Body of pancreas (tissue), 4 donors: ENCODE measurements around the gene CCDC186. TPM values are rescaled to one million over a fixed set of nuclear protein-coding genes. Genes with fewer than 3 reads are reported as not detected.

Experiments
- ATAC-seq: fragments of 150-250 bp; one replicate; pipeline ENCODE4 v1.9.1; 2016
- DNase-seq, 4 donors: peaks; one replicate each; pipeline ENCODE4 v3.0.0-alpha.2; 2019
- H3K27ac ChIP-seq, 4 donors: fragments of 200-600 bp; sonication (generic); 1 replicate in 3 of 4; 2 replicates in 1 of 4; pipeline versions ENCODE4 v1.5.1 to v1.6.1; 2016 to 2019; ENCODE audit warnings: mild to moderate bottlenecking in 1 of 4, mixed read lengths in 1 of 4, moderate library complexity in 1 of 4
- H3K27me3 ChIP-seq, 2 donors: fragments of 200-600 bp; sonication (generic); one replicate each; pipeline ENCODE4 v1.6.0; 2016; ENCODE audit warnings: mild to moderate bottlenecking in 1 of 2
- H3K36me3 ChIP-seq, 2 donors: fragments of 200-600 bp; sonication (generic); replicated peaks in 1 of 2; 2 replicates each; pipeline ENCODE4 v1.5.1; 2016; ENCODE audit warnings: low read depth in 2 of 2; ENCODE audit not compliant: insufficient read depth in 1 of 2
- H3K4me1 ChIP-seq: fragments of 200-600 bp; sonication (generic); one replicate; pipeline ENCODE4 v1.6.0; 2016
- H3K4me3 ChIP-seq, 2 donors: fragments of 200-600 bp; sonication (generic); 1 replicate in 1 of 2; 2 replicates in 1 of 2; pipeline ENCODE4 v1.5.1; 2016 to 2019
- H3K9me3 ChIP-seq, 3 donors: fragments of 200-600 bp; sonication (generic); 1 replicate in 2 of 3; 2 replicates in 1 of 3; pipeline ENCODE4 v1.5.1; 2016
- POLR2A ChIP-seq, 3 donors: fragments of 450-650 bp; IDR thresholded peaks; one replicate each; pipeline ENCODE4 v1.6.1; 2016; ENCODE audit warnings: antibody characterized with exemption in 3 of 3, mild to moderate bottlenecking in 2 of 3
- WGBS, 2 donors: methylation state at CpG; one replicate each; pipeline ENCODE4 v1.1.5; 2017; 5-methylcytosine and 5-hydroxymethylcytosine counted together
- intact Hi-C: fragments of 100-400 bp; cut with DNase I; formaldehyde crosslinking; loops from one replicate; pipeline ENCODE4 v1.15.1; 2023
- microRNA counts, 2 donors: library from miRNA; unstranded; fragments of <30 nt; microRNA quantifications; one replicate each; lab custom pipeline; 2017
- small RNA-seq: library from RNA; depleted of rRNA; stranded (forward); fragments of <200 nt; gene quantifications from one replicate; pipeline ENCODE3, GENCODE V24; 2016
- total RNA-seq, 2 donors: library from RNA; depleted of rRNA; stranded (reverse); fragments of >200 nt; gene quantifications; one replicate each; pipeline ENCODE4 v1.1.0, GENCODE V29; 2016
- TF ChIP-seq, protein P1 (sequence below), 7 experiments: fragments of 450-650 bp in 4 of 7; fragments of 200-600 bp in 3 of 7; sonication (generic) in 3 of 7; IDR thresholded peaks; one replicate each; pipeline ENCODE4 v1.5.1; 2016 to 2019; ENCODE audit warnings: antibody characterized with exemption in 7 of 7

The CCDC186 gene
- total RNA-seq, 2 donors from 2014 or later: 42.3 to 53.4 TPM

DNA sequence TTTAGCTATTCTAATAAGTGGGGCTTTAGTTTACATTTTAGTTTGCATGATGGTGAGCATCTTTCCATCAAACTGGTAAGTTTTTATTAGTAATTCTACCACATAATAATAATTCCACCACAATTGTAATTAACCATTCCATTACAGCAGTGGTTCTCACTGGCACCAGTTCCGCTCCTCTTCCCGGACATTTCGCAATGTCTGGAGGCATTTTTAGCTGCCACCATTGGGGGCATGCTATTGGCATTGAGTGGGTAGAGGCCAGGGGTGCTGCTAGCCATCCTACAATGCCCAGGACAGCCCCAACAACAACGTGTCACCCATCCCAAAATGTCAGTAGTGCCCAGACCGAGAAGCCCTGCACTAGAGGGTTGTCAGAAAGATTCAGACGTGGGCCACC is 98.9 kb downstream of the CCDC186 start:
- TF ChIP-seq, protein P1, sequence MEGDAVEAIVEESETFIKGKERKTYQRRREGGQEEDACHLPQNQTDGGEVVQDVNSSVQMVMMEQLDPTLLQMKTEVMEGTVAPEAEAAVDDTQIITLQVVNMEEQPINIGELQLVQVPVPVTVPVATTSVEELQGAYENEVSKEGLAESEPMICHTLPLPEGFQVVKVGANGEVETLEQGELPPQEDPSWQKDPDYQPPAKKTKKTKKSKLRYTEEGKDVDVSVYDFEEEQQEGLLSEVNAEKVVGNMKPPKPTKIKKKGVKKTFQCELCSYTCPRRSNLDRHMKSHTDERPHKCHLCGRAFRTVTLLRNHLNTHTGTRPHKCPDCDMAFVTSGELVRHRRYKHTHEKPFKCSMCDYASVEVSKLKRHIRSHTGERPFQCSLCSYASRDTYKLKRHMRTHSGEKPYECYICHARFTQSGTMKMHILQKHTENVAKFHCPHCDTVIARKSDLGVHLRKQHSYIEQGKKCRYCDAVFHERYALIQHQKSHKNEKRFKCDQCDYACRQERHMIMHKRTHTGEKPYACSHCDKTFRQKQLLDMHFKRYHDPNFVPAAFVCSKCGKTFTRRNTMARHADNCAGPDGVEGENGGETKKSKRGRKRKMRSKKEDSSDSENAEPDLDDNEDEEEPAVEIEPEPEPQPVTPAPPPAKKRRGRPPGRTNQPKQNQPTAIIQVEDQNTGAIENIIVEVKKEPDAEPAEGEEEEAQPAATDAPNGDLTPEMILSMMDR (IDR thresholded peaks at IDR 0.05): no peak
- TF ChIP-seq POLR2A (IDR thresholded peaks at IDR 0.05): no peak
- no peak for DNase-seq
- ATAC-seq: no peak
- Histone ChIP-seq H3K4me1 (no peaks in the 10 kb centered on the region), H3K36me3 (no peaks in the 10 kb centered on the region), H3K9me3 (no peaks in the 10 kb centered on the region), H3K27me3 (no peaks in the 10 kb centered on the region), H3K27ac (no peak overlapping the region), H3K4me3 (no peak overlapping the region)
- intact Hi-C loops: no loop called here
- WGBS, 2 donors: 81 to 85% methylated on average over 6 of the region's 6 CpGs

DNA sequence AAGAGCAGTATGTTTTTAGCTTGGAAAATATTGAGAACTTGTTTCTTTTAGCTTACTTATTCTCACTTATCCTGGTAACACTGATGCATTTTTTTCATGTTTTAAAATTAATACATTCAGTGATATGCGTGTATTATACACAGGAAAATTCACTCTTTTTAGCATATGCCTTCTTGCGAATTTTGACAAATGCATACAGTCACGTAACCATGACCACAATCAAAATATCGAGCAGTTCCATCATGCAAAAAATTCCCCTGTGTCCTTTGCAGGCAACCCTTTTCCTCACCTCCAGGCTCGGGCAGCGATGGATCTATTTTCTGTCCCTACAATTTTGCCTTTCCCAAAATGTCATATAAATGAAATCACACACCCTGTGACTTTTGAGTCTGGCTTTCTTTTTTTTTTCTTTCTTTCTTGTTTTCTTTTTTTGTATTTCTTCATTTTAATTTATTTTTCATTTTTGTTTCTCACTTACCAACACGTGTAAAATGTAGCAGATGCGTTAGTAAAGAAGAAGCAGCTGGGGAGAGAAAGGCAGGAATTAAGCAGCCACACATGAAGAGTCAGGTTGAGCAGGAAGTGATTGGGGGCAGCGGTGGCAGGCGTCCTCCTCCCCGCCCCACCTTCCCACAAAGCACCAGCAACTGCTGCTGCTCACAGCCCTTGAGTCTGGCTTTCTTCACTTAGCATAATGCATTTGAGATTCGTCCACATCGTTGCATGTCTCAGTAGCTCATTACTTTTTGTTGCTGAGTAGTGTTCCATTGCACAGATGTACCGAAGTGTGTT is 100.4 kb downstream of the CCDC186 start:
- no peak overlapping the region for H3K4me3 ChIP-seq
- WGBS, 2 donors: 58 to 63% methylated on average over 14 of the region's 14 CpGs
- DNase-seq (no peak), ATAC-seq (no peak)
- no peaks in the 10 kb centered on the region for H3K4me1 ChIP-seq
- TF ChIP-seq POLR2A (IDR thresholded peaks at IDR 0.05): no peak
- TF ChIP-seq, protein P1 (IDR thresholded peaks at IDR 0.05): no peak
- H3K27me3 ChIP-seq: no peaks in the 10 kb centered on the region
- peak overlapping the region in 1 of 4 donors; percentile 8 for H3K27ac ChIP-seq
- no peaks in the 10 kb centered on the region for H3K36me3 ChIP-seq
- H3K9me3 ChIP-seq: no peaks in the 10 kb centered on the region
- intact Hi-C loops: no loop called here

DNA sequence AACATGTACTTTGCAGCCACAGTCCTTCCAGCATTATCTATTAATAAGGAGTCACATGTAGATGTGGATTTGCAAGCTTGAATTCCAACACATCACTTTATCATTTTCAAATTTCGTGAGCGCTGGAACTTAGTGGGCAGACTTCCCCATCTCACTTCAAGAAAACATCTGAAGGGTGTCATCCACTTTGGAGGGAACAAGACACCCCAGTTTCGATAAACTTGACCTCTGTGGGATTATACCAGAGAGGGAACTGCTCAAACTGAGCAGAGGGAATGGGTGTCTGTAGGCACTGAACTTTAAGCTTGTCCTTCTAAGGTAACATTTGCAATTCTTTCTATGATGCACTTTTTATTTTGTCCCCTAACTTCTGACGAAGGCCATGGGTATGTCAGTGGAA is 102.8 kb downstream of the CCDC186 start:
- Histone ChIP-seq H3K9me3 (no peaks in the 10 kb centered on the region), H3K4me1 (peaks cover 11% of the 10 kb centered on the region), H3K27ac (no peak overlapping the region), H3K4me3 (no peak overlapping the region), H3K27me3 (no peaks in the 10 kb centered on the region), H3K36me3 (no peaks in the 10 kb centered on the region)
- intact Hi-C loops: no loop called here
- no peak for ATAC-seq
- 72 to 85% methylated on average over 4 of the region's 4 CpGs for WGBS, 2 donors
- DNase-seq: no peak
- TF ChIP-seq POLR2A (IDR thresholded peaks at IDR 0.05): no peak
- TF ChIP-seq, protein P1 (IDR thresholded peaks at IDR 0.05): no peak

MicroRNA genes within 50 kb of the gene (microRNA counts, 767-probe panel; counts per million panel counts)
- microRNA hsa-miR-2110 (lab: Ali Mortazavi, UCI): 0 to 736 counts per million in 2 donors

Small RNAs within 50 kb of the gene (small RNA-seq; reads per million reads assigned to genes)
- gene RF02277 (not detected), gene RNU6-709P (not detected)

Other genes with a start within 250 kb of the CCDC186 start
- 1 to 10 TPM; 1.0 to 8.6 TPM for gene ADRB1, start 130.3 kb downstream of the CCDC186 start, total RNA-seq
- gene TDRD1, start 5.2 kb upstream of the CCDC186 start, total RNA-seq: under 1 TPM; 0.78 to 0.99 TPM
- gene VWA2, start 65.1 kb upstream of the CCDC186 start, total RNA-seq: 10 to 100 TPM; 10.5 to 15.3 TPM
- gene AFAP1L2, start 230.3 kb upstream of the CCDC186 start, total RNA-seq: 10 to 100 TPM; 10.5 to 17.9 TPM